CD4-positive, alpha-beta T cell treated with Interleukin-17A for 1 hour (primary cell): ENCODE data around the gene TMEM242.
"Not testable (repeated sequence)": the region's sequence is repeated elsewhere in the genome, so short reads cannot be mapped to it uniquely, and the experiment has no call there.

Experiments
- DNase-seq: peaks from one replicate; pipeline ENCODE4 v3.0.0-alpha.2; 2020

The TMEM242 gene

DNA sequence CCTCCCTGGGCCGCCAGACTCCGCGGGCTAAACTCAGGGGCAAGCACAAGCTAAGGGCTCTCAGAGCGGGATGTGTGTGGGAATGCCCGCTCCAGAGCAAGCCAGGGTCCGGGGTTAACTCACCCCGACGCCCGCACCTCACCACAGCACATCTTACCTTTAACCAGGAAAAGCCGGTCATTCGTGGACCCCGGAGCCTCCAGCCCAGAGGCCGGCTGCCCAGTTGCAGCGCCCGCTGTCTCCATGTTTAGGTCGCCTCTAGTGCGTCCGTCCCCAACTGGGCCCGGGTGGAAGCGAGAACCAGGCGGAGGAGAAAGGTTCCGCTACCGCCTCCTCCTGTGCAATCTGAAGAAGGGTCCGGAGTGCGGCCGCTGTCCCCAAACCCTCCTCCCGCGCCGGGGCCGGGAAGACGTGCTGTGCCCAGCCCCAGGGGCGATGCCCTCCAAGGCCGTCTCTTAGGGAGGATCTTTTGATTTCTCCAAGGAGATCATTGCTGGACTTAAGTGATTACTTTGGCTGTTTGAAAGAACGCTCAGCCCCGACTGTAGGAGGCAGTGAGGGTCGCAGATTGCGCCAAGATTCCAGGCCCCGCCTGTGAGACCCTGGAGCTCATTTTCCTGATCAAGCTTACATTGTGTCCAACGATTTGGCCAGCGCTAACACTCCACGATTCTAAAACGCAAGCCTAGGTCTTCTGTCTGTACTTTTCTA, at the start of gene TMEM242:
TSS of gene TMEM242 (minus strand) at position 265 of the 711 bp plus-strand sequence. CDS start at position 245, 20 bp downstream.
- DNase-seq, result peak; percentile 92

GRCh38 chr6:157372501-157373280, 49.4 kb upstream of the TMEM242 start:
- no peak for DNase-seq

- DNase-seq, result no peak
Observed at GRCh38 chr6:157370755-157371154, 47.4 kb upstream of the TMEM242 start.

DNA sequence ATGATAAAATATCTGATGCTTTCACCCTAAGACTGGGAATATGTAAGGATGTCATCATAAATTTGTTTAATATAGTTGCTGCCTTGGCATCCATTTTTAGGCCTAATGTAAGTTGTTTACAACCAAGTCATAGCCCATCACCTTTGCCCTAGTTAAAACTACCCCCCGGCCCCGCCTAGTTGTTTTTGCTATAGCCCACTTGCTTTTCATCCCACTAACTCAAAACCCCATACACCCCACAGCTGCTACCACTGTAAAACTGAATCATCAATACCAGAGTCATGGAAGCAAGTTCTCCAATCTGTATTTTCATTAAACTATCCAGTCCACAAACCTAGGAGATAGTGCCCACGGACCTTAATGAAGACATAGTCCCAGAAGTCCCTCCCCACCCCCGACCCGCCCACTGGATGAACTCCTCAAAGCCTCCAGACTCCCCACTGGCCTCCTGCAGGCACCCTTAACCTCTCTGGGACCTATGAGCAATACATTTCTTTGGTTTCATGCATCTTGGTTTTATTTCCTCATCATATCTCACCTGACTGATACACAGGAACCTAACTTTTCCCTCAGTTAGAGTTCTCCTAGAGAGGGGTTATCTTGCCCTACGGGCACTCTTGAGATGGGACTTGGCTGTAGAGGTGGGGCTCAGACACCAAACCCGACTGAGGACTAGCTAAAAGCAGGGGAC, 45.2 kb upstream of the TMEM242 start:
- DNase-seq, result no peak

DNA sequence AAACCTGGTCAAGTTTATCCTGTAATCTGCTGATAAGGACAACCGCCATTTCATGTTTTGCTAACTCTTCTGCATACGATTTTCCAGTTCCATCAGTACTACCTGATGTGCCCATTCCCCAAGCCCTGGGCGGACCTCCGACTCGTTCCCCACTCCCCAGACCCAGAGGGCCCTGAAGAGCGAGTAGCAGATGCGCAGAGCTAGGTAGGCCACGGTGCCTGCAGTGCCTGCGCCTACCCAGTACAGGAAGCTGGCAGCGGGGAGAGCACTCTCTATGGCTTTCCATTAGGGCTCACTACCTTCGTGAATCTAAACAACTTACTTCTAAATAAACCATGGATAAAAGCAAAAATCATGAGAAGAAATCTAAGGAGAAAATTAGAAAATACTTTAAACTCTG, 43.3 kb upstream of the TMEM242 start:
- DNase-seq, result no peak

DNA sequence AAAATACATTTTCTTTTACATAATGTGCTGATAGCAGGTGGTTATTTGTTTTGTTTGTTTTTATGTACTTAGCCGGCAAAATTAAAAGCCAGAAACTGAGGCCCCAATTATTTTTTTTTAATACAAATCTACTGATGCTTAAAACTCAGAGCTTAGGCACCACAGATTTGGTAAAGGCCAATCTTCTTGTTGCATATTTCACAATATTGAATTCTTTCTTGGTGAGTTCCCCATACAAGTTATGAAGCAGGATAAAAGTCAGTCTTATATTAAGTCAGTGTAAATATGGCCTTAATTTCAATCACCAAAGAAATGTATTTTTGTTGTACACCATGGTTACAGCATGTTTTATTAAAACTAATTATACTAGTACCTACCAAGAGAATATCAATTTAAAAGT, 41.4 kb upstream of the TMEM242 start:
- no peak for DNase-seq

- DNase-seq, result no peak
Observed at GRCh38 chr6:157361886-157362285, 38.6 kb upstream of the TMEM242 start.

DNA sequence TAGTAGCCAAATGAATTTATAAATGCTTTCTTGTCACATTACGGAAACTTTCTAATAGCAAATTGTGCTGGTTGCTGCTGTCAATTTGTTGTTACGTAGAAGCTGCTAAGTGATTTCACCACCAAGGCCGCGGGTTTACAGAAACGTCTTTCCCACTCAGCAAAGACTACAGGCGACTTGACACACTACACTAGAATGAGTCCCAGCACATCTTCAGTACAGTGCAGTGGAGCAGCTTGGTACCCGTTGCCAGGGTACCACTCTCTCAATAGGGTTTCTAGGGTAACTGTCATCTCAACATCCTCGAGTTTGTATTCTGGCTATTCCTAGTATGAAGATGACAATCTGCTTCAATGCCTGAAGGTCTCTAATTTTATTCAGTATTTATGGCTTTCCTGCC, 35.0 kb upstream of the TMEM242 start:
- no peak for DNase-seq

DNA sequence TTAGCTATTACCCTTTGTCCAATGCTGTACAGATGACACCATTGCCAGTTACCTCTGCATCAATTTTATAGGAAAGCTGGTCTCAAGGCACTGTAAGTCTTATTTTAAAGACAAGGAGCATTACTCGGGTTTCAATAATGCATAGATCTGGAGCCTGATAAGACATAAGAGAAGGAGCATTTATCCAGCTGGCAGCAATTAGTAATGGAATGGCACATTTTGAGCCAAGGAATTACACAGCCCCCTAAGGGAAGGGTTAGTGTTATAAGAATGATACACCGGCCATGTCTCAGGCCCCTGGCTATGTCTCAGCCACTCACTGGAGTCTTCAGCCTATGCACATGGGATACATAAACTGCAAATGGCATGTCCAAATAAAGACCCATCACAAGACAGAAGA, 23.1 kb upstream of the TMEM242 start:
- DNase-seq, result no peak

GRCh38 chr6:157343732-157344131, 20.4 kb upstream of the TMEM242 start:
- DNase-seq, result no peak

GRCh38 chr6:157339432-157339831, 16.1 kb upstream of the TMEM242 start:
- no peak for DNase-seq

- DNase-seq, result no peak
Observed at GRCh38 chr6:157337751-157338150, 14.4 kb upstream of the TMEM242 start.

GRCh38 chr6:157337276-157337675, 14.0 kb upstream of the TMEM242 start:
- DNase-seq, result not testable (repeated sequence)

DNA sequence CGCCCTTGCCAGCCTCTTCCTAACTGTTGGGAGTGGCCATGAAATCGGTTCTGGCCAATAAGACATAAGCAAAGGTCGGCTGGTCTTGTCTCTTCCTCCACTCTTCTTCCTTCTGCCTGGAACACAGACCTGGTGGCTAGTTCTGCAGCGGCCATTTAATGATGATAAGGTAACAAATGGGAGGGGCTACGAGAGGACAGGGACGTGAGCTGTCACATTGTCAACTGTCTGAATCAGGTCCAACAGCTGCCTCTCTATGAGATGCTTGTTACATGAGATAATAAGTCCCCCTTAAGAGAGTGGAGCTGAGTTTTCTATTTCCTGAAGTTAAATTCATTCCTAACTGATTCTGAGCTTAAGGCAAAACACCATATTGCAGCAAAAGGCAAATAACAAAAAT, 12.5 kb upstream of the TMEM242 start:
- no peak for DNase-seq

- DNase-seq, result no peak
Observed at GRCh38 chr6:157333956-157334355, 10.6 kb upstream of the TMEM242 start.

DNA sequence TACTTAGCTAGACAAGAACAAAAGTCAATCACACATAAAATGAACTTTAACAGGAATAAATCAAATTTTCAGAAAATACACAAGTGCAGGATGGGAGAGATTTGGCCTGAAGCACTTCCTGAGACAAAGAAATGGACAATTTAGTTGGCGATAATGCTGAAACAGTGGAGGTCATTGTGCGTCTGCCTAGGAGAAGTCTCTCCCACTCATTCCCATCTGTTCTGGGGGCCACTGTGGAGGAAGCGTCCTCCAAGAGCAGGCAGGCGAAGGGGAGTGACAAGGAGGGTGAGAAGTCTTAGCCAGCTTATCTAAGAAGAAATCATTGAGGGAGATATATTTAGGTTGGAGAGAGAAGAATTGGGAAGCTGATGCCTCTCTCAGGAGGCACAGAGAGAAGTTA, 10.2 kb upstream of the TMEM242 start:
- no peak for DNase-seq

GRCh38 chr6:157332813-157333212, 9.5 kb upstream of the TMEM242 start:
- no peak for DNase-seq

- DNase-seq, result no peak
Observed at GRCh38 chr6:157330831-157331230, 7.5 kb upstream of the TMEM242 start.

DNA sequence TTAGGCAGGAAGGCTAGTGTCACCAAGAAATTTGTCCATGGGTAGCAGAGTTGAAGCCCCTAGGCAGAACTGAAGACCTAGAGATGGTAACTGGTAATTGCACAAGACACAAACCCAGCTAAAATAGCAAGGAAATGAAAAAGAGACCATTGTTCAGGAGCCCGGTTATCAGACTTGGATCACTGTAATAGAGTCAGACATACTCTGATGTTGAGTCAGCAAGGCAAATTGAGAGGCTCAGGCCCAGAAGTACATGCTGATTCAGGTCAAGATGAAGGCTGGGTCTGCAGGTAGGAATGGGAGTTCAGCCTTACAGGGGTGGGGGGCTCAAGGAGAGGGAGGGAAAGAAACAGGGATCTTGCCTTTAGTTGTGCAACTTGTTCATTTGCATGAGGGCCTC, 6.5 kb upstream of the TMEM242 start:
- DNase-seq, result no peak

- DNase-seq, result no peak
Observed at GRCh38 chr6:157328108-157328692, 4.9 kb upstream of the TMEM242 start.

GRCh38 chr6:157326979-157327378, 3.7 kb upstream of the TMEM242 start:
- no peak for DNase-seq

GRCh38 chr6:157325069-157325805, 1.9 kb upstream of the TMEM242 start:
- no peak for DNase-seq

GRCh38 chr6:157323966-157324300, 614 bp upstream of the TMEM242 start:
- DNase-seq, result peak; percentile 40
